ENCODE data around the gene TTC9. TPM values are rescaled to one million over a fixed set of nuclear protein-coding genes. Genes with fewer than 3 reads are reported as not detected.

The TTC9 gene
- total RNA-seq, 1 experiment from 2014 or later, result 9.3 TPM

- no peak for TF ChIP-seq CTCF (conservative IDR thresholded peaks at IDR 0.05)
- TF ChIP-seq EZH2 (IDR thresholded peaks at IDR 0.05; ENCODE audit: low read depth), result no peak
- peaks cover 5% of the 10 kb centered on the region; the same call in 1 of the 2 replicates for H3K9me3 ChIP-seq (ENCODE audit: insufficient read depth, low read depth)
- H3K27ac ChIP-seq, result no peak overlapping the region
- H3F3A ChIP-seq (ENCODE audit: insufficient read depth, low read depth), result no peaks in the 10 kb centered on the region
- H4K20me1 ChIP-seq (ENCODE audit: insufficient read depth), result no peaks in the 10 kb centered on the region
- POLR2A ChIA-PET (ENCODE audit: unreplicated experiment), result interaction anchor here (0.7 kb wide), 1 partner anchor 37 kb away, joined by 3 read pairs; no protein-coding TSS in a partner anchor
- no peaks in the 10 kb centered on the region for H3K36me3 ChIP-seq (ENCODE audit: low read depth)
- no peaks in the 10 kb centered on the region for H3K9me2 ChIP-seq (ENCODE audit: insufficient read depth)
- H3K4me1 ChIP-seq (replicated peaks; ENCODE audit: insufficient read depth), result peaks cover 8% of the 10 kb centered on the region
- no peak overlapping the region for H2AFZ ChIP-seq
- H3K4me3 ChIP-seq, result no peak overlapping the region
- H3K79me2 ChIP-seq (ENCODE audit: low read depth), result no peaks in the 10 kb centered on the region
- intact Hi-C loops (cut with micrococcal nuclease; ENCODE audit: unreplicated experiment), result no loop called here
- no peak overlapping the region for H3K4me2 ChIP-seq
- no peak for DNase-seq
- CTCF ChIA-PET, result no interaction called here
- H3K27me3 ChIP-seq (ENCODE audit: insufficient read depth, low read depth), result no peaks in the 10 kb centered on the region
- BruUV-seq (replicated peaks), result no TSS peak
Observed at GRCh38 chr14:70651522-70651921, 9.8 kb downstream of the TTC9 start.

DNA sequence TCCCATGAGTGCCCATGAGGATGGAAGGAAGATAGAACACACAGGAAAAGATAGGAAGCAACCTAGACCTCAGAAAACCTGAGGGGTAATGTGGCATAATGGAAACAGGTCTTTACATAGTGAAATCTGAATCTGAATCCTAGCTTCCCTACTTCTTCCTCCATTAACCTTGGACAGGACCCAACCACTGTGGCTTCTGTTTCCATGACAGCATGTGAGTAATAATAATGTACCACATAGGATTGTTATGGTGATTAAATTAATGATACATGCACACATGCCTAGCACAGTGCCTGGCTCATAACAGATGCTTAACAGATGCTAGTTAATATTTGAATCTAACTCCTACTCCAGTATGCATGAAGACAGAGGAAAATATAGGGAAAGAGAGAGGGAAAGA lies 11.2 kb downstream of the TTC9 start:
- H3K27me3 ChIP-seq (ENCODE audit: insufficient read depth, low read depth), result no peaks in the 10 kb centered on the region
- H3K9me2 ChIP-seq (ENCODE audit: insufficient read depth), result no peaks in the 10 kb centered on the region
- H3K27ac ChIP-seq, result no peak overlapping the region
- CTCF ChIA-PET, result no interaction called here
- peaks cover 2% of the 10 kb centered on the region; the same call in 1 of the 2 replicates for H3K9me3 ChIP-seq (ENCODE audit: insufficient read depth, low read depth)
- no peaks in the 10 kb centered on the region for H3F3A ChIP-seq (ENCODE audit: insufficient read depth, low read depth)
- no peaks in the 10 kb centered on the region for H4K20me1 ChIP-seq (ENCODE audit: insufficient read depth)
- no TSS peak for BruUV-seq (replicated peaks)
- no peaks in the 10 kb centered on the region for H3K36me3 ChIP-seq (ENCODE audit: low read depth)
- no peak overlapping the region for H3K4me3 ChIP-seq
- peaks cover 8% of the 10 kb centered on the region for H3K4me1 ChIP-seq (replicated peaks; ENCODE audit: insufficient read depth)
- H3K4me2 ChIP-seq, result no peak overlapping the region
- no peak overlapping the region for H2AFZ ChIP-seq
- H3K79me2 ChIP-seq (ENCODE audit: low read depth), result no peaks in the 10 kb centered on the region
- DNase-seq, result no peak
- intact Hi-C loops (cut with micrococcal nuclease; ENCODE audit: unreplicated experiment), result no loop called here
- TF ChIP-seq CTCF (conservative IDR thresholded peaks at IDR 0.05), result no peak
- TF ChIP-seq EZH2 (IDR thresholded peaks at IDR 0.05; ENCODE audit: low read depth), result no peak
- POLR2A ChIA-PET (ENCODE audit: unreplicated experiment), result interaction anchor here (0.7 kb wide), 1 partner anchor 887 kb away, joined by 3 read pairs; no protein-coding TSS in a partner anchor

GRCh38 chr14:70653662-70654061 lies 11.9 kb downstream of the TTC9 start:
- DNase-seq, result no peak
- BruUV-seq (replicated peaks), result no TSS peak
- Histone ChIP-seq H2AFZ (no peak overlapping the region), H3K4me1 (replicated peaks; ENCODE audit: insufficient read depth) (peaks cover 8% of the 10 kb centered on the region), H3K27me3 (ENCODE audit: insufficient read depth, low read depth) (no peaks in the 10 kb centered on the region), H3K9me3 (ENCODE audit: insufficient read depth, low read depth) (no peaks in the 10 kb centered on the region), H3K79me2 (ENCODE audit: low read depth) (no peaks in the 10 kb centered on the region), H3K36me3 (ENCODE audit: low read depth) (no peaks in the 10 kb centered on the region), H3K4me2 (no peak overlapping the region), H3K4me3 (no peak overlapping the region), H3F3A (ENCODE audit: insufficient read depth, low read depth) (no peaks in the 10 kb centered on the region), H3K27ac (no peak overlapping the region), H4K20me1 (ENCODE audit: insufficient read depth) (no peaks in the 10 kb centered on the region), H3K9me2 (ENCODE audit: insufficient read depth) (no peaks in the 10 kb centered on the region)
- intact Hi-C loops (cut with micrococcal nuclease; ENCODE audit: unreplicated experiment), result no loop called here
- no peak for TF ChIP-seq CTCF (conservative IDR thresholded peaks at IDR 0.05)
- no peak for TF ChIP-seq EZH2 (IDR thresholded peaks at IDR 0.05; ENCODE audit: low read depth)
- ChIA-PET POLR2A (ENCODE audit: unreplicated experiment) (interaction anchor here (0.6 kb wide), 1 partner anchor 13 kb away, joined by 4 read pairs; no protein-coding TSS in a partner anchor), CTCF (interaction anchor here (0.6 kb wide), 1 partner anchor 43 kb away, joined by 4 read pairs; no protein-coding TSS in a partner anchor)

All from PC-9 (cell line).